ENCODE measurements around the gene MYH1.
"Not testable (repeated sequence)": the region's sequence is repeated elsewhere in the genome, so short reads cannot be mapped to it uniquely, and the experiment has no call there.

MYH1 gene

GRCh38 chr17:10518271-10519037, at the start of gene MYH1:
TSS of gene MYH1 (minus strand) at chr17:10518542. CDS start at chr17:10516642, 1,900 bp downstream.
- no peak for DNase-seq

DNA sequence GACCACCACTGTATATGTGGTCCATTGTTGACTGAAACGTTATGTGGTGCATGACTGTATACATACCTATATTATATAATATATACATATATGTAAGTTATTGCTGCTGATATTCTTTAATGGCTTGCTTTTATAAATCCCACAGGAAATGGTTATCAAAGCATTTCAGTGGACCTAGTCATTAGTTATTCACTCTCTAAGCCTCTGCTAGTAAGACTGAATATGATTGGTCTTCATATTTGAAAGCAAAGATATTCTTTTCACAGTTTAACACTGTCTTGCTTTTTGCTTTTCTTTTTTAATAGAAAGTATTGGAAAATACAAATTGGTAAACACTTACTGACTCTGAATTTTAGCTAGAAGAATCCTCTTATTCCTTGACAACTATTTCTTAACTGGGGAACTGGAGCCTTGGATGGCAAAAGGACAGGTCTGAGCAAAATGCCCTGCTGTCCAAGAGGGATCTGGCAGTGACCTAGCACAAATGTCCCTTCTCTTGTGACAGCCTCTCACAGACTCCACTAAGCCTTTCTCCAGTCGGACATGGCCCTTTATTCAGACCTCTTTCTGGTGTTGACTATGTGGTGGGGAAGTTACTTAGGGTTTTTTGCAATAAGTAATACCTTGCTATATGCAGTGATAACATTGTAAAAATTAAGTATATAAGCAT, 45.8 kb upstream of the MYH1 start:
- no peak for DNase-seq

GRCh38 chr17:10558049-10558448, 39.7 kb upstream of the MYH1 start:
- DNase-seq = no peak

- no peak for DNase-seq
Measured at GRCh38 chr17:10557422-10557821, 39.1 kb upstream of the MYH1 start.

GRCh38 chr17:10556301-10557005, 38.1 kb upstream of the MYH1 start:
- no peak for DNase-seq

GRCh38 chr17:10550014-10550413, 31.7 kb upstream of the MYH1 start:
- no peak for DNase-seq

GRCh38 chr17:10549096-10549842, 30.9 kb upstream of the MYH1 start, which contains the start of gene MYH2:
TSS of gene MYH2 (minus strand) at chr17:10549658. CDS start at chr17:10547920, 1,738 bp downstream.
- DNase-seq = no peak

DNA sequence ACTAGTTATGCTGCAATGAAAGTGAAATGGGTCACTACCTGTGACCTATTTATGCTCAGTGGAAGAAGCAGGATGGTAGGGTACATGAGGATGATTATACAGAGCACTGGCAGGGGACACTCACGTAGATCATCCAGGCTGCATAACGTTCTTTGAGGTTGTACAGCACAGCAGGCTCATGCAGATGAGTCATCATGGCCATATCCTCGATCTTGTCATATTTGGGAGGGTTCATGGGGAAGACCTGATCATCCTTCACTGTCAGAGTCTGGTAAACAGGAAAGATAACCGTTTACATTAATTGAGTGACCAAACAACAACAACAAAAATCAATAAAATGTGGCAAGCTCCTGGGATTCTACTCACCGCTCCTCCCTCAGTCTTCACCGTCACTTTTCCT, 29.0 kb upstream of the MYH1 start:
- DNase-seq = no peak

GRCh38 chr17:10543486-10543885, 25.1 kb upstream of the MYH1 start:
- DNase-seq = not testable (repeated sequence)

DNA sequence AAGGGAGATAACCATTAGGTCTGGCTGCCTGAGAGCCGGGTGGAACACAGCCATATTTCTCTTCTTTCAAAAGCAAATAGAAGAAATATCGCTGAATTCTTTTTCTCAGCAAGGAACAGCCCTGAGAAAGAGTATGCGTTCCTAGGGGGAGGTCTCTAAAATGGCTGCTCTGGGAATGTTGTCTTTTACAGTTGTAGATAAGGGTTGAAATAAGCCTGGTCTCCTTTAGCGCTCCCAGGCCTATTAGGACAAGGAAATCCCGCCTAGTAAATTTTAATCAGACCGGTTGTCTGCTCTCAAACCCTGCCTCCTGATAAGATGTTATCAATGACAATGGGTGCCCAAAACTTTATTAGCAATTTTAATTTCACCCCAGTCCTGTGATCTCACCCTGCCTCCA, 22.8 kb upstream of the MYH1 start:
- not testable (repeated sequence) for DNase-seq

- no peak for DNase-seq
Measured at GRCh38 chr17:10532026-10532425, 13.7 kb upstream of the MYH1 start.

DNA sequence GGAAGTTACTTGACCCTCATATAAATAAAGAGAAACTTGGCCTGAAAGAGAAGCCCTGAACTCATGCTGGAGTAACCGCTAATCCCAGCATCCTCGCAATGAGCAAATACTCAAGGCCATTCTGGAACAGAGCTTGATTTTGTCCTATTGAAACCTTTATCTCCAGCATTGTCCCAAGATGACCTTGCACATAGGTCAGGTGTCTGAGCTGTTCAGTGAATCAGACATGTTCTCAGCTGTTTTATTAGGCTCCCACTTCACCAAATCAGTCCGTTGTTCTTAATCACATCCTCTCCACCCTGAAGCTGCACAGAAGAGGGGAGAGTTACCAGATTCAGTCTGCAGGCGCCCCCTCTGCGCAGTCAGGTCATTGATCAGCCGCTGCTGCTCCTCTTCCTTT, 9.1 kb upstream of the MYH1 start:
- no peak for DNase-seq

- no peak for DNase-seq
Measured at GRCh38 chr17:10526517-10526916, 8.2 kb upstream of the MYH1 start.

DNA sequence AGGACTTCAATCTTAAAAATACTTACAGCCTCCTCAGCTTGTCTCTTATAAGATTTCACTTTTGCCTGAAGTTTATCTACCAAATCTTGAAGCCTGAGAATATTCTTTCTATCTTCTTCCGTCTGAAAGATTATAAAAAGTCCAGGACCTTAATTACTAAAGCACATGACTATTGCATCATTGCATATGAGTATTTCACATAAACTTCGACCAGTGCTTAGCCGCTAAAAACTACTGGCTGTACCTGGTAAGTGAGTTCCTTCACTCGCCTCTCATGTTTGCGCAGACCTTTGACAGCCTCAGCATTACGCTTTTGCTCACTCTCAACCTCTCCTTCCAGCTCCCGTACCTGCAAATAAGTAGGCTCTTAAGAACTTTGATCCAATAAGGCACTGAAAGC, 4.7 kb upstream of the MYH1 start:
- no peak for DNase-seq

DNA sequence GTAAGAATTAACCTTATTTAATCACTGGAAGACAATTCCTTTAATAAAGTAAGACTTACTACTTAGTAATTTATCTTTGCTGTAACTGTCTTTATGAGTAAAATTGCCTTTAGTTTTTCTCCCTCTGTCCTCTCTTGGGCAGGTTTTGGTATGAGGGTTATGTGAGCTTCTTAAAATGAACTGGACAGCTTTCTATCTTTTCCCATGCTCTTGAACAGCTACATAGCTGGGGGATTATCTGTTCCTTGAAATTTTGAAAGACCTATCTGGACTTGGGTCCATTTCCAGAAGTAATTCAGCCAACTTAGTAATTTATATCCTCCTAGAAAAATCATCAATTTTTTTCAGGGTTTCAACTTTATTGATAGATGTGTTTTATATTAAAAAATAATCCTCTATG, 3.6 kb upstream of the MYH1 start:
- DNase-seq = no peak

GRCh38 chr17:10516638-10517037, 1.7 kb downstream of the MYH1 start:
- no peak for DNase-seq

GRCh38 chr17:10516065-10516464, 2.3 kb downstream of the MYH1 start:
- no peak for DNase-seq

GRCh38 chr17:10513299-10514067, 4.9 kb downstream of the MYH1 start:
- no peak for DNase-seq

DNA sequence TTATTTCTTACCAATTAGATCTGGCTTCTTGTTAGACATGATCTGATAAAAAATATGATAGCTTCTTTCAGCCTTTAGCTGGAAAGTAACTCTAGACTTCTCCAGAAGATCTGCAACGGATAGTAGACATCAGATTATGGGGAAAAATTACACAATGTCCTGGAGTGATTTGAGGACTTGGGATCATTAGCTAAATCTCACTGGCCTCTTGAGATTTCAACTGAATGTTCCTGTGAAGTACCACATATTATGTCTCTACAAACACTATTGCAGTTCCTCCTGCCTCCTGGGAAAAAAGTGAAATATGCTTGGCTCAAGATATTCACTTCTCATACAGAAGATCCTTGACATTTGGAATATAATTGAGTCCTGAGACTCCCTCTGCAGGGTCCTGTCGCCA, 5.5 kb downstream of the MYH1 start:
- DNase-seq = no peak

- DNase-seq = no peak
Measured at GRCh38 chr17:10499950-10500349, 18.4 kb downstream of the MYH1 start.

DNA sequence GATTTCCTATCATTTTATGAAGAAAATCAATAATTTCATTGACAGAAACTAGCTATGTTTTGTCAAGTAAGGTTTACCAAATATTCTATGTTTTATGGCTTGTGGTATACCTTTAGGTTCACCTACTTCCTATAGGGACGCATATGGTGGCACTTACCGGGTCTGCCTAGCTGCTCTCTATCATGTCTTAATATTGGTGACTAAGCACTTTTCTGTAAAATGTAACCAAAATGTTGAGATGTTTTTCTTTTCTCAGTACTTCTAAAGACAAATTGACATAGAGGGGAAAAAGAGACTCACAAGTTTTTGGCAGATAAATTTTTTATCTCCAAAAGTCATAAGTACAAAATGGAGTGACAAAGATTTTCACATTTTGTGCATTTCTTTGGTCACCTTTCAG, 26.3 kb downstream of the MYH1 start:
- DNase-seq = no peak

GRCh38 chr17:10482252-10482651, 36.1 kb downstream of the MYH1 start:
- no peak for DNase-seq

Data from RPMI8226 (cell line).